ELR (cell line): ENCODE data around the gene RBBP5.

Experiments used
- DNase-seq: peaks from one replicate; pipeline ENCODE4 v3.0.0-alpha.2; 2015; ENCODE audit warnings: low read depth

Gene RBBP5

DNA sequence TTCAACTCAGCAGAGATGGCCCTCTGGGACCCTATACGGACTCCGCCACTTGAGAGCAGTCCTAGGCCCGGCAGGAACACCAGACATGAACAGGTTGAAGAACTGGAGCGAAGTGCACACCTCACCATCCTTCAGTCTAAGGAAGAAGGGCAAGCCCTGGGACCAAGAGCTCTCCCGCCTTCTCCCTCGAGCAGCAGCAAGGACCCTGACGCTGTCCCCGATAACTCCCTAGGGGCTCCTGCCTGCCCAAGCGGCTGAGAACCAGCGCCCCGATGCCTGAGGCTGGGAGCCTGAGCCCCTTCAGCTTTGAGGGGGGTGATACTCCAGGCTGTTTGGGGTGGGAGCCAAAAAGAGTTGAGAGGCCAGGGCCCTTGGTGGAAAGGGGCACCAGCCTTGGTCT is 47.7 kb downstream of the RBBP5 start:
- DNase-seq, result no peak

DNA sequence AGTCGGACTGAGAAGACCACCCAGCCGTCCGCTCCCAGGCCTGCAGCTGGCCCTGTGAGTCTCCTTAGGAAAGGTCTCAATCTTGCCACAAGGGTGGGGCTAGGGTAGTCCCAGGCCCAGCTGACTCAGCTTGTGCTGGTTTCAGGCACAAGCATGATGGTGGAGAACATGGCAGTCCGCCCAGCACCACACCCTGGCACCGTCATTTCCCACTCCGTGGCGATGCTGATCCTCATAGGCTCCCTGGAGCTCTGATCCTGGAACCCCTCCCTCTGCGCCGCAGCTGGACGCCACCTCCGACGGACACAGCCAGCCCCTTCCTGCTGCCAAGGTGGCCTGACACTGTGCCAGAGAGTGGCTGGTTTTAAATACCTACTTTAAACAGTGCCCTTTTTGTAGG is 48.3 kb downstream of the RBBP5 start:
- no peak for DNase-seq

DNA sequence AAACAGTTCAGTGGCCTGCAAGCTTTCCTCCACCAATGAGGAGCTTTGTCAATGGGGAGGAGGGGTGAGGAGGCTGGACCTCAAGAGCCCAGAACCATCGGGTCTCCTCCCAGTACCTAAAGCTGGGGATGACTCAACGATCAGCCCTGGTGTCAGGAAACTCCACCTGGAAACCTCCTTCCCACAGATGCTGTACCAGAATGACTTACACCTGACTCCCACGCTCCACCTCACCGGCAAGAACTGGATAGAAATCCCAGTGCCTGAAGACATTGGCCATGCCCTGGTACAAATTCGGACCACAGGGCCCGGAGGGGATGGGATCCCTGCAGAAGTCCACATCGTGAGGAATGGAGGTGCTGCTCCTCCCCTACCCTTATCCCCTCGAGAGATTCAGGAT is 48.9 kb downstream of the RBBP5 start:
- DNase-seq, result no peak

DNA sequence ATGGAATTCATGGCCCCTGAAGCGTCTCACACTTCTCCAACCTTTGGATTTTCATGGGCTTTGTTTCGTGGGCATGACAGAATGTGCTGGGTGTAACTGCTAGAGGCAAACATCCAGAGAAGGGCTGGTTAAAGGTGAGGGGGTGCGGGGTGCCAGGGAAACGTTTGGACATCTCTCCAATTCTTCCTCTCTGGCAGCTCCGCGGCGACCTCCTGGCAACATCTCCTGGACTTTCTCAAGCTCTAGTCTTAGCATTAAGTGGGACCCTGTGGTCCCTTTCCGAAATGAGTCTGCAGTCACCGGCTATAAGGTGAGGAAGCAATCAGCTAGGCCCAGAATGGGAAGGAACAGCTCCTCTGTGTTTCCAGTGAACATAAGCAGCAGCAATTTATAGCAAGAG is 49.5 kb downstream of the RBBP5 start:
- no peak for DNase-seq

DNA sequence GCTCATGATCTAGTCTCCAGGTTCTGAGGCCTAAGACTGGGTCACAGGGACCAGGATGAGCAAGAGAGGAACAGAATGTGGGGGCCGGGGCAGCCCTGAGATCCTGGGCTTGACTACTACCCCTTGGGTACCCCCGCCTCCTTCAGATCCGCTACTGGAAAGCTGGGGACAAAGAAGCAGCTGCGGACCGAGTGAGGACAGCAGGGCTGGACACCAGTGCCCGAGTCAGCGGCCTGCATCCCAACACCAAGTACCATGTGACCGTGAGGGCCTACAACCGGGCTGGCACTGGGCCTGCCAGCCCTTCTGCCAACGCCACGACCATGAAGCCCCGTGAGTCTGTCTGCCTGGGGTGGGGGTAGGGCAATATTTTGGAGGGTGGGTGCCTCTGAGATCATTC is 50.0 kb downstream of the RBBP5 start:
- no peak for DNase-seq

DNA sequence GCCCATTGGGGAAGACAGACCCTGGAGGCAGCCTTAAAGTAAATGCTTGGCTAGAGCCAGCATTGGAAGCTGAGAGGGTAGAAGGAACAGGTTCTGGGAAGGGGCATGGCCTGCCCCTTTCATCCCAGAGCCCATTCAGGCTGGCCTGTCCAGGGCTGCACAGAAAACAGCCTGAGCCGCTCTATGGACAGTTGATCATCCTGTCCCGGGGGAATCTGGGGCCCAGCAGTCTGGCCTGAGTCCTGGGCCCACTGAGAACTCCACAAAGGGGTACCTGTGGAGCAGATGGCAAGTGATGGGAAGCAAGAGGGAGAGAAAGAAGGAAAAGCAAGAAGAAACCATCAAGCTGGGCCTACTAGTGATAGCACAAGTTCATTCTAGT is 50.8 kb downstream of the RBBP5 start:
- no peak for DNase-seq

DNA sequence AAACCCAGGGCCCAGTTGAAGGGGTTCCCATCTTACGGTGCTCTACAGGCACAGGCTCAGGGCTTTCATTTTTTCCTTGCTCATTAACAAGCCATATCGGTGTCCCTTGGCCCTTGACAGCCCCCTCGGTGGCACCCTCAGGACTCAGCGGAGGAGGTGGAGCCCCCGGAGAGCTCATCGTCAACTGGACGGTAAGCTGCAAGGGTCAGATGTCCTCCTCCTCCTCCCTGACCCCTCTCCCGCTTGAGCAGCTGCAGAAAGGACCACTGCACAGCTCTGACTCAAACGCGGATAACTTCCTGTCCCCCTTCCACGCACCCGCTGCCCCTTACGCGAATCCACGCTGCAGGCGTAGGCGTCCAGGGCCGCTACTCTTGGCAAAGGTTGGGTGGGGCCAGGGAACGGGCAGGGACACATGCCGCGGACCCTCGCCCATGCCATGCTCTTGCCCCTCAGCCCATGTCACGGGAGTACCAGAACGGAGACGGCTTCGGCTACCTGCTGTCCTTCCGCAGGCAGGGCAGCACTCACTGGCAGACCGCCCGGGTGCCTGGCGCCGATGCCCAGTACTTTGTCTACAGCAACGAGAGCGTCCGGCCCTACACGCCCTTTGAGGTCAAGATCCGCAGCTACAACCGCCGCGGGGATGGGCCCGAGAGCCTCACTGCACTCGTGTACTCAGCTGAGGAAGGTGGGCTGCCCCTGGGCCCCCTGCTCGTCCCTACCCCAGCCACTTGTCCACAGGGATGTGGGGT is 52.2 kb downstream of the RBBP5 start:
- no peak for DNase-seq

DNA sequence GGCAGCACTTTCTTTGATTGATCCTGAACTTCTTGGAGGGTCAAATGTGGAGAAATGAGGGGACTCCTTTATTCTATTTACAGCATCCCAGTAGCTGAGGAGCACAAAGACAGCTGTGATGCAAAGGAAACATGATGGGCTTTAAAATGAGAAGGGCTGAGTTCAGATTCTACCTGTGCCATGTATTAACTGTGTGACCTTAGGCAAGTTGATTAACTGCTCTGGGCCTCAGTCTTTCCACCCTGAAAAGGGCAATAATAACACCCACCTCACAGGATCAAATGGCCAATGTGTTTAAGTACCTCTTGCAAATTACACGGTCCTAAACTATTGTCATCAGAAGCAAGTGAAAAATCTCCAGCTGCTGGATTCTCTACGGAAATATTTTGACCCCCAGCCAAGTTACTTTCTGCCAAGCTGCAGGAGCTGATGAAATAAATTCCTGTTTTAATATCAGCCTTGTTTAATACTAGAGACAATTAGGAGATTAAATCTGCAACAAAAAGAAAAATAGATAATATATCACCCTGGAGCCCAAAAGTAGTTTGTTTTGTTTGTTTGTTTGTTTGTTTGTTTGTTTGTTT is 53.2 kb downstream of the RBBP5 start:
- DNase-seq, result no peak

DNA sequence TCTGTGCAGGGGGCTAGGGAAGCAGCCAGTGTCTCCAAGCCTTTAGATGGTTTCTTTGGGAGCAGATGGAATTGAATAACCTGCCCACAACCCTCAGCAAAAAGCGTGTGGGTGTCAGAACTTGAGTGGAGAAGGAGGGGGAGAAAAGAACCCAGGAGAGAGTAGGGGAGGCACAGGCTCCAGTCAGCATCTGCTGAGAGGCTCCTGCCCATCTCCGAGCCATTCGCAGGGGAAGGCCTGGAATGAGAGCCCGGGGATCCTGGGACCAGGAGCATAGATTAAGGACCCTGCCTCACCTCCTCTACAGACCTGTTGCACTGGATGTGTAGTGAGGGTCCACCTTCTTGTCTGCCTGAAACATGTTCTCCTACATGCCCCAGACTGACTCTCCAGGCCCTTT is 53.8 kb downstream of the RBBP5 start:
- DNase-seq, result no peak

DNA sequence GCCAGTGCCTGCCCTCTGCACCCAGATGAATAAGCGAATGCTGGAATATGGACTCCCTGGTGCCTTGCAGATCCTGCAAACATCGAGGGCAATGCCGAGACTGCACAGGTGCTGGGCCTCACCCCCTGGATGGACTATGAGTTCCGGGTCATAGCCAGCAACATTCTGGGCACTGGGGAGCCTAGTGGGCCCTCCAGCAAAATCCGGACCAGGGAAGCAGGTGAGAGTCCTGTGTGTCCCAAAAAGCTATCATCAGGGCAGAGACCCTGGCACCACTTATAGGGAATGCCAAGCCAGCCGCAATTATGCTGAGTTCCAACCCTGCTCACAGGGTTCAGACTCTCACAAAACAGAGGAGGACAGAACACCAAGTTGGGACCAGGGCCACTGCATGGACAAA is 54.7 kb downstream of the RBBP5 start:
- DNase-seq, result no peak

DNA sequence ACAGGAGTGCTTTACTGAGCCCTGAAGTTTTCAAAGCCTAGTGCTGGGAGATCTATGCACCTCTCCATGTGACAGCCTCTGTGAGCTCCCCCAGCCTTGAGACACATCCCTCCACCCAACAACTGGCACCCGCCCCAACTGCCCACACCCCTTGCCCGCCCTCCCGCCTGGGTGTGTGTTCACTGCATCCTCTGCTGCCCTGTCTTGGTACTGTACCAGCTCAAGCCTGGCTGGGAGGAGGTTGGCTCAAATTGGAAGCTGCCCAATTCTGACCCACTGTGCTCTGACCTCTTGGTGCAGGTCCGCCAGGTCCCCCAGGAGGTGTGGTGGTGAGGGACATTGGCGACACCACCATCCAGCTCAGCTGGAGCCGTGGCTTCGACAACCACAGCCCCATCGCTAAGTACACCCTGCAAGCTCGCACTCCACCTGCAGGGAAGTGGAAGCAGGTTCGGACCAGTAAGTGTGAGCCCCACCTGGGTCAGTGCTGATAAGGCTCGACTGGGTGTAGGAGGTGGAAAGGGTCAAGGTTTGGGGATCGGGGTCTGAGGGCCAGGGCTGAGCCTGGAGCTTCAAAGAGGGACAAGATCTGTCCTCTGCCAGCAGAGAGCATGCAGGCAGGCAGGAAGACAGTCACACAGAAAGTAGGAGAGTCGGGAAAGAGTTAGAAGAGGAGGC is 55.5 kb downstream of the RBBP5 start:
- DNase-seq, result peak; percentile 3

DNA sequence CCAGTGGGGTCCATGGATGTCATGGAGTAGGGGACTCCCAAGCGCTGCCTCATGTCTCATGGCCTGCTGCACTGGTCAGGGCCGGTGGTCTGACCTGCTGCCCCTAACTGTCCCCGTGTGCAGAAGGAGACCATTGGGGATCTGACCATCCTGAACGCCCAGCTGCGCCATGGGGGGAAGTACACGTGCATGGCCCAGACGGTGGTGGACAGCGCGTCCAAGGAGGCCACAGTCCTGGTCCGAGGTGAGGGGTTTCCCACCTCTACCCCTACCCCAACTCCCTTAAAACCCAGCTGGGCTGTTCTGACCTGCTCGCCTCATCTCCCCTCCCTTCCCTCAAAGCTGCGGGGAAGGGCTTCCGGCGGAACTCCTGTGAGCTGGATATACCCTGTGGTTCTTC is 56.1 kb downstream of the RBBP5 start:
- DNase-seq, result no peak

DNA sequence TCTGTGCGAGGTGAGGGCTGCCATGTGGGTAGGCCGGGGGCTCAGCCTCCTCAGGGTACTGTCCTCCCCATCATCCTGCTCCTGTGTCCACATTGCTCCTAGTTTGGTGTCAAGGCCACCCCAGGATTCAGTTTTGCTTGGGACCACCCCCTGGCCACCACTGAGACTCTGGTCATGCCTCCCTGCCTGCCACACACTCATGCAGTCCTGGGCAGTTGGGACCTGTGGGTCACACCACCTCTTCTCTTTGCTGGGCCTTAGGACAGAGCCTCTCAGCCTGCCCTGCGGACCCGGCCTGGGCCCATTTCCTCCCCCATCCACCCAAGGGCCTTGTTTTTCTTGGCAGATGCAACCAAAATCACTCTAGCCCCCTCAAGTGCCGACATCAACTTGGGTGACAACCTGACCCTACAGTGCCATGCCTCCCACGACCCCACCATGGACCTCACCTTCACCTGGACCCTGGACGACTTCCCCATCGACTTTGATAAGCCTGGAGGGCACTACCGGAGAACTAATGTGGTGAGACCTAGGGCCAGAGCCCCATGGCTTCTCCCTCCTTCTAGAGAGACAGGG is 56.9 kb downstream of the RBBP5 start:
- no peak for DNase-seq

DNA sequence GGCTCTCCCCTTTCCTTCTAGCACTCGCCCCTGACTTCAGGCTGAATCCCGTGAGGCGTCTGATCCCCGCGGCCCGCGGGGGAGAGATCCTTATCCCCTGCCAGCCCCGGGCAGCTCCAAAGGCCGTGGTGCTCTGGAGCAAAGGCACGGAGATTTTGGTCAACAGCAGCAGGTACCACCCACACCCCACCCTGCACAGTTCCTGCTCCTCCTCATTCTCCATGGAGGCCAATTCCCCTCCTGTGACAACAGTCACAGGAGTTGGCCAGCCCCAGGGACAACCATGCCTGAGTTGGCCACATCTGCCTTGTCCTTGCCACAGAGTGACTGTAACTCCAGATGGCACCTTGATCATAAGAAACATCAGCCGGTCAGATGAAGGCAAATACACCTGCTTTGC is 57.5 kb downstream of the RBBP5 start:
- DNase-seq, result no peak

DNA sequence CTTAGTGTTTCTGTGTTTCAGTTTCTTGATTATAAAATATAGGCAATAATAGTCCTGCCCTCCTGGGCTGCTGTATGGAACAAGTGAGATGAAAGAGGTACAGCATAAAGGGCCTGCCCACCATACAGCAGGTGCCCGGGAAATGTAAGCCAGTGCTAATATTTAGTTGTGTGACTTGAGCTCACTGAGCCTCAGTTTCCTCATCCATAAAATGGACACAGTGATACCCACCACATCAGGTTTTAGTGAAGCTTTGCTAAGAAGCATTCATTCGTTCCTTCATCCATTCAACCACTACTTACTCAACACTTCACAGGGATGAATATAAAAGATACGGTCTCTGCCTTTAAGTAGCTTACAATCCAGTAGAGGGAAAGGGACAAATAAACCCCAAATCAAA is 58.9 kb downstream of the RBBP5 start:
- DNase-seq, result no peak

DNA sequence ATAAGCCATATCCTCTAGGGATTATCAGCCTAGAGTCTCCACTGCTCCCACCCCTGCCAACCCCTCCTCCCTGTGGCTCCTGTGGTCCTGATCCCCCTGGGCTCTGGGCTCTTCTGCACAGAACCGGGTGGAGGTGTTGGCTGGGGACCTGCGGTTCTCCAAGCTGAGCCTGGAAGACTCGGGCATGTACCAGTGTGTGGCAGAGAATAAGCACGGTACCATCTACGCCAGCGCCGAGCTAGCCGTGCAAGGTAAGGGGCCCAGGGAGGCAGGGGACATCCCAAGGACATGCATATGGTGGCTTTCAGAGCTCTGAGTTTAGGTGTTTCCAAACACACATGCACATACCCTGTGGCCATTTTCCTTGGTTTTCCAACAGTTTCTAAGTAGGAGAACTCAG is 59.5 kb downstream of the RBBP5 start:
- DNase-seq, result no peak

DNA sequence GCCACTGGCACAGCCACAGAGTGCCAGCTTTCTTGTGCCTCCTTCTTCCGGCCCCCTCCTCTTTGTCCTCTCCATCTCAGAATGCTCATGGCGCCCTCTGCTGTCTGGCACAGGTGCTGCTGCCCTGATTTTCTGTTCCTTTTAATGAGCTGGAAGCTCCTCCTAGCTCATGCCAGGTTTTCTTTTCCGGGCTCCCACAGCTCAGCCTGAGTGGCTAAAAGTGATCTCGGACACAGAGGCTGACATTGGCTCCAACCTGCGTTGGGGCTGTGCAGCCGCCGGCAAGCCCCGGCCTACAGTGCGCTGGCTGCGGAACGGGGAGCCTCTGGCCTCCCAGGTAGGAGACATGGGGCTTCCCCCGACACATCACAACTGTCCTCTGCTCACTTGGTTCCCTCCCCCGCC is 60.1 kb downstream of the RBBP5 start:
- peak; percentile 72 for DNase-seq

DNA sequence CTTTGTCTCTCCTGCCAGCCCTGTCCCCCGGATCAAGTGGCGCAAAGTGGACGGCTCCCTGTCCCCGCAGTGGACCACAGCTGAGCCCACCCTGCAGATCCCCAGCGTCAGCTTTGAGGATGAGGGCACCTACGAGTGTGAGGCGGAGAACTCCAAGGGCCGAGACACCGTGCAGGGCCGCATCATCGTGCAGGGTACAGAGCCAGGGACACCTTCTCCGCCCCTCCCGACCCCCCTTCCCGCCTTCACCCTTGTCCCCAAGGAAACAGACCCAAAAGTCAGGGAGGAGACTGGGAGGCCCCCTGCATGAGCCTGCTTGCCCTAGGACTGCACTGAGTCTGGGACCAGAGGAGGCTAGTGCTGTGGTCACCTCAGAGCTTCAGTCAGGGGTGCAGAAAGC is 60.6 kb downstream of the RBBP5 start:
- no peak for DNase-seq

DNA sequence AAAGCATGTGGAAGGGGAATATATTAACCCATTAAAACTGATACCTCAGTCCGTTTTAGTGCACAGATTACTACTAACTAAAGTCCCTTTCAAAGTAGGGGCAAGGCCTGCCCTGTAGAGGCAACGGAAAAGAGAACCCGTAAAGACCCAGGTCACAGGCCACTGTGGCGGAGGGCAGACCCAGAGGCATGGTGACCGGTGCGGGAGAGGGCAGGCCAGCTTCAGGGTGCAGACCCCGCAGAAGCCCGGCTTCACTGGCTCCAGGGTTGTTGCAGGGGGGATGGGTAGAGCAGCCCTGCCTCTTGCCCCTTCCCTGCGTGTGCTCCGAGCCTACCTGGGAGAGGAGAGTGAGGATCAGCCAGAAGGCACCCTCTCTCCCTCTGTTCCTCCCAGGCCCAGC is 61.0 kb downstream of the RBBP5 start:
- DNase-seq, result no peak

DNA sequence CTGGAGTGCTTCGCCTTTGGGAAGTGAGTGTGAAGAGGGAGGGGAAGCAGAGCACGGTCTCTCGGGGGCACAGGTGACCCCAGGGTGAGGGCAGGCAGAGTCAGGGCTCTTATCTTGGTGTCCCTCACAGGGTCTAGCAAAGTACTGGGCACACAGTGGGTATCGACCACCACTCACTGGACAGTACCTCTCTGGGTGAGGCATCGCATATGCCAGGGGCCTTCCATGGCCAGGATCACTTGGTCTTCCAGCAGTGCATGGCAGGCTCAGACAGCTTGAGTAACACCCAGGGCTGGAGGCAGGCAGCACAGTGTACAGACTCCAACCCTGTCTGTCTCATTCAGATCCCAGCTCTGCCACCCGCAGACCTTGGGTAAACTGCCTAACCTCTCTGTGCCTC is 62.1 kb downstream of the RBBP5 start:
- DNase-seq, result no peak

DNA sequence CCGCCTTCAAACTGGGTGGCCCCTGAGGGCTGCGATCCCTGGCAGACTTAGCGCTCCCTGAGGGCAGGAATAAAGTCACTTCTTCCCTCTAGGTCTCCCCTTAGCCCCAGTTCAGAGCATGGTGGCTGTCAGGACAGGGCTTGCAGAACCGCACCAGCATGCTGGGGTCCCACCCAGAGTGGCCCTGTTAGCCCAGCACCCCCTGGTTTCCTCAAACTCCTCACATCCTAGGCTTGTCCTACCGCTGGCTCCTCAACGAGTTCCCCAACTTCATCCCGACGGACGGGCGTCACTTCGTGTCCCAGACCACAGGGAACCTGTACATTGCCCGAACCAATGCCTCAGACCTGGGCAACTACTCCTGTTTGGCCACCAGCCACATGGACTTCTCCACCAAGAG is 62.9 kb downstream of the RBBP5 start:
- DNase-seq, result no peak

DNA sequence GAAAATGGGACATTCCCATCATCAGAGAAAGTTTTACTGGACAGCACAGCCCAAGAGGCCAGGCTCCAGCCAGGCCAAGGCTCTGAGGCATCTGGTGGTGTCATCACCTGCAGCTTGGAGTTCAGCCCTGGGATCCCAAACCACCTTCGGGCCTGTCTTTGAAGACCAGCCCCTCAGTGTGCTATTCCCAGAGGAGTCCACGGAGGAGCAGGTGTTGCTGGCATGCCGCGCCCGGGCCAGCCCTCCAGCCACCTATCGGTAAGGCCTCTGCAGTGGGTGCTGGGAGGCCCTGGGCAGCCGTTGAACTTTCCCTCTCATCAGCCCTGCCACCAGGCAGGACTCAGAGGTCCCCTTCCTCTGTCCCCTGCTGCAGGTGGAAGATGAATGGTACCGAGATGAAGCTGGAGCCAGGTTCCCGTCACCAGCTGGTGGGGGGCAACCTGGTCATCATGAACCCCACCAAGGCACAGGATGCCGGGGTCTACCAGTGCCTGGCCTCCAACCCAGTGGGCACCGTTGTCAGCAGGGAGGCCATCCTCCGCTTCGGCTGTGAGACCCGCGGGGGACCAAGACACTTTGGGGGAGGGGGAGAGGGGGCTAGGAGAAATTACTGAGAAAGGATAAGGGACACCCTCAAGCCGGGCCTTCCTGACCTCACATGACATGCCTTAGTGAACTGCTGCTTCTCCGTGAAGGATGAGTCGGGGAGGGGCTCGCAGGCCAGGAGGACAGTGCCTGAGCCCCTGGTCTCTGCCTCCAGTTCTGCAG is 63.8 kb downstream of the RBBP5 start:
- DNase-seq, result no peak
